ENCODE results near the gene CDC25C. TPM values are rescaled to one million over a fixed set of nuclear protein-coding genes. Genes with fewer than 3 reads are reported as not detected.

CDC25C gene
- total and polyA plus RNA-seq, 4 donors, result 0.49 to 6.9 (median 0.59) TPM; not detected in 1

GRCh38 chr5:138351056-138351455 lies 19.5 kb upstream of the CDC25C start (continued):
- TF ChIP-seq HNF4G (IDR thresholded peaks at IDR 0.05) (no peak), FOXA2 (IDR thresholded peaks at IDR 0.05) (no peak), HNF4A (conservative IDR thresholded peaks at IDR 0.05) (no peak), RXRA (IDR thresholded peaks at IDR 0.05) (no peak), ATF3 (IDR thresholded peaks at IDR 0.05) (no peak)

- Histone ChIP-seq H3K36me3 (ENCODE audit: control insufficient read depth in 4 of 4, insufficient read depth in 3 of 4, low read depth in 1 of 4, low read length in 3 of 4) (peaks cover 12 to 22% (median 14%) of the 10 kb centered on the region in 4 donors), H3K27ac (ENCODE audit: low read depth in 1 of 2, low read length in 2 of 2) (no peak overlapping the region), H3K9me3 (ENCODE audit: control insufficient read depth in 4 of 4, low read length in 3 of 4) (no peaks in the 10 kb centered on the region), H3K4me3 (ENCODE audit: low read depth in 1 of 3, low read length in 3 of 3) (no peak overlapping the region), H3K27me3 (ENCODE audit: control insufficient read depth in 4 of 4, insufficient read depth in 4 of 4, low read length in 3 of 4) (no peaks in the 10 kb centered on the region), H3K9ac (ENCODE audit: low read depth in 1 of 2, low read length in 2 of 2) (no peak overlapping the region), H3K4me1 (ENCODE audit: control insufficient read depth in 4 of 4, insufficient read depth in 4 of 4, low read length in 3 of 4) (peaks cover 4 to 20% (median 17%) of the 10 kb centered on the region in 4 donors)
- TF ChIP-seq JUND (IDR thresholded peaks at IDR 0.05) (no peak), SP1 (IDR thresholded peaks at IDR 0.05) (no peak), MAX (IDR thresholded peaks at IDR 0.05) (no peak), REST (IDR thresholded peaks at IDR 0.05) (no peak), RAD21 (IDR thresholded peaks at IDR 0.05) (no peak), HNF4A (conservative IDR thresholded peaks at IDR 0.05) (no peak), FOXA1 (IDR thresholded peaks at IDR 0.05) (no peak), RXRA (IDR thresholded peaks at IDR 0.05) (no peak), FOXA2 (IDR thresholded peaks at IDR 0.05) (no peak)
- DNase-seq (ENCODE audit: low spot score), result no peak
Observed at GRCh38 chr5:138350563-138350890, 18.9 kb upstream of the CDC25C start.

GRCh38 chr5:138349852-138350562 lies 18.4 kb upstream of the CDC25C start:
- no peak for DNase-seq (ENCODE audit: low spot score)
- TF ChIP-seq REST (IDR thresholded peaks at IDR 0.05) (no peak), HNF4G (IDR thresholded peaks at IDR 0.05) (no peak), JUND (IDR thresholded peaks at IDR 0.05) (no peak), YY1 (IDR thresholded peaks at IDR 0.05) (no peak), RAD21 (IDR thresholded peaks at IDR 0.05) (no peak), SP1 (IDR thresholded peaks at IDR 0.05) (no peak), FOXA2 (IDR thresholded peaks at IDR 0.05) (no peak), RXRA (IDR thresholded peaks at IDR 0.05) (no peak), FOXA1 (IDR thresholded peaks at IDR 0.05) (no peak), GABPA (IDR thresholded peaks at IDR 0.05 in 1 of 2, conservative IDR thresholded peaks at IDR 0.05 in 1 of 2) (no peak), TAF1 (conservative IDR thresholded peaks at IDR 0.05) (no peak), MAX (IDR thresholded peaks at IDR 0.05) (no peak), CTCF (IDR thresholded peaks at IDR 0.05; ENCODE audit: low read depth, low read length, missing input control) (no peak), EGR1 (IDR thresholded peaks at IDR 0.05; ENCODE audit: low read depth in 2 of 2) (no peak)
- 93% methylated on average over 1 of the region's 1 CpG for WGBS
- Histone ChIP-seq H3K9ac (ENCODE audit: low read depth in 1 of 2, low read length in 2 of 2) (no peak overlapping the region), H3K27me3 (ENCODE audit: control insufficient read depth in 4 of 4, insufficient read depth in 4 of 4, low read length in 3 of 4) (no peaks in the 10 kb centered on the region), H3K36me3 (ENCODE audit: control insufficient read depth in 4 of 4, insufficient read depth in 3 of 4, low read depth in 1 of 4, low read length in 3 of 4) (peaks cover 12 to 28% (median 17%) of the 10 kb centered on the region in 4 donors), H3K9me3 (ENCODE audit: control insufficient read depth in 4 of 4, low read length in 3 of 4) (no peaks in the 10 kb centered on the region), H3K4me1 (ENCODE audit: control insufficient read depth in 4 of 4, insufficient read depth in 4 of 4, low read length in 3 of 4) (peaks cover 3 to 16% (median 15%) of the 10 kb centered on the region in 4 donors), H3K27ac (ENCODE audit: low read depth in 1 of 2, low read length in 2 of 2) (no peak overlapping the region), H3K4me3 (ENCODE audit: low read depth in 1 of 3, low read length in 3 of 3) (no peak overlapping the region)

Data from liver (tissue), 9 donors.